Right forelimb (tissue), 1 donor: ENCODE measurements around the gene WARS2.
A peak's percentile ranks its signal among the peaks of the same experiment; 100 is the strongest.

ENCODE experiments used
- DNase-seq: peaks from one replicate; pipeline ENCODE4 v3.0.0-alpha.2; 2018

WARS2 gene

DNA sequence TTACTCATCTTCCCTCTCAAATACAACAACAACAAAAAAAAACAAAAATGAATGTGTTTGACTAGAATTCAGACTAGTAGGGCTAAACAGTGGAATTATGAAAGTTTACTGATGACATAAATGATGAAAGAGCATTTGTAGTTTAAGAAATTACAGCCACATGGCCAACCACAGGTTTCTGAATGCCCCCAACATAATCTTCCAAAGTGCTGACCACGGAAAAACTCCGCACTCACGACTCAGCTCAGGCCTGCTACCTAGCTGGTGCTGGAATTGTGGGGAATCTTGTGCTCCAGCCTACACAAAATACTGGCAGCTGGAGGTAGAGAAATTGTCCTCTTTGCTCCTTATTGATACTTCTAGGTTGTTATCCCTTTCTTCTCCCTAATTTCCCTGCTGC is 128.7 kb downstream of the WARS2 start:
- DNase-seq = no peak

- no peak for DNase-seq
These were observed 129.3 kb downstream of the WARS2 start for GRCh38 chr1:119011116-119011515.

GRCh38 chr1:119010201-119010600 is 130.3 kb downstream of the WARS2 start:
- no peak for DNase-seq

DNA sequence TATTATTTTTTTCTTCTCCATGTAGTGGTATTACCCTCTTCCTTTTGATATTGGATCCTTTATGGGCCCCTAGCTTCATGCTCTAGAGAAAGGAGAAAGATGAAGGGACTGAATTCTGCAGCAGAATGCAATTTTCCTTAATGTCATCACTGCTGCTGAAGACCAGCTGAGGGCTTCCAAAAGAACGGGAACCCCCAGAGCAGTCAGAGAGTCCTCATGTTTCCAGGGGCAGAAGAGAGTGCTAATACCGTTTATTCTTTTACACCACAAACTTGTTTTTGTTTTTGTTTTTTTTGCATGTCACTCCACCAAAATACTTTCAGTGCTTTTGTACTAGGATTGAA is 131.2 kb downstream of the WARS2 start:
- DNase-seq = no peak

GRCh38 chr1:119008483-119009311 is 131.8 kb downstream of the WARS2 start:
- DNase-seq = peak; percentile 72

DNA sequence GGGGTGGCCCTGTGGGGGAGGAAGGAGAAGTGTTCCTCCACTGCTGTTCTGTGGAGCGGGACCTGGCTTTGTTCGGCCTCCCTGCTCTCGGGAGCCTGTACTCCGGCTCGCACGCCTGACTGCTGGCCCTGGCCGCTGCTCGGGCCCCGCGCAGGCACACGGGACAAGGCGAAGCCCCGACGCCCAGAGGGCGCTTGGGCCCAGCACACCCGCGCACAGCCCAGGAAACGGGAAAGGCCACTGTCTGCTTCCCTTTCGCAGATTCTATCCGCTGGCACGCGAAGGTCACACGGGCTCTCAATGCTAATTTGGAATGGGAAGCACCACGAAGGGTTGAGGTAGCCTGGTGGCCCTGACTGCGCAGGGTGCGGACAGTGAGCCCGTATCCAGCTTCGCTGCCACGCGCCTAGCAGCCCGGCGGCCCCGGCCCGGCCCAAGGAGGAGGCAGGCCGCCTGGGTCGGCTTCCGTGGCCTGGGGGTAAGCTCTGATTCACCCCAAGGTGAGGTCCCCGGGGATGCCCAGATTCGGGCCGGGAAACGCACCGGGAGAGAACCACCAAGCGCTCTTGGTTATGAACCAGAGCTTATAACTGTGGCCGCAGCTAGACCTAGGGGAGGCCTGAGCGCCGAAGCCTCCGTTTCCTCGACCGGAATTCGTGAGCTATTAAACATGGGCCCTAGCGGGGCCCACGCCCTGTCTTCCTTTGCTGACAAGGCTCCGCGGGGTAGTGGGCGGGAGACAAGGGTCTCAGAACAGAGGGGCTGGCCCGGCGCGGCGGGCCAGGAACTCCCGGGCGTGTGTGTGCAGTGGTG is 132.6 kb downstream of the WARS2 start:
- peak; percentile 57 for DNase-seq

DNA sequence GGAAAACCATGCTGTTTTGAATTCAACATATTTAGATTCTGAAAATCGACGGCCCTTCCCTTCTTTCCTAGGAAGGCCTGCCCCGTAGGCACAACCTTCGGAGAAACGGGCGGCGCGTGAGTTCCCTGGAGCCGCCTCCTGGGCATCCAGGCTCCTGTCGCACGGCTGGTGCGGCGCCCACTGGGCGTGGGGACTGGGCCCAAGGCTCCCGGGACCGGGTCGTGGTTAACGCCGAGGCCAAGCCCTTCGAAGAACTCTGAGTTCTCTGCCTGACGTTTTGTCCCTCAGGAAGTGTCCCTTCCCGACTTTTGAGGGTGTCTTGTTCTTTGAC is 133.1 kb downstream of the WARS2 start:
- peak; percentile 47 for DNase-seq

- peak; percentile 61 for DNase-seq
These were observed 133.8 kb downstream of the WARS2 start for GRCh38 chr1:119006406-119007279.

- no peak for DNase-seq
These were observed 134.6 kb downstream of the WARS2 start for GRCh38 chr1:119005724-119006405.

DNA sequence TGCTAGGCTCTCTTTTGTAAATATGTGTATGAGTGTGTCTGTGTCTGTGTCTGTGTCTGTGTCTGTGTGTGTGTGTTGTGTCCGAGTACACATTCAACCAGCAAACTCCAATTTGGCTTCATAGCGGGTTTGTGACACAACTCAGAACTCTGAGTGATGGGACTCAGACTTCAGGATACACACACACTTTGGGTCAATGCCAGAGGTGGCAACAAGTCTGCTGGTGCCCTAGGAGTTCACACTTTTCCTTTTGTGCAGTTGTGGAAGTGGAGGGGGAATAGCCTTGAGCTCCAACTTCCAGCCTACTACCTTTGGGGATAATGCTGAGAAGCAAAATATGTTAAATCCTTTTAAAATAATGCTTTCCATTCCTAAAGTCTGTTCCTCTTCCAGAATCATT is 135.7 kb downstream of the WARS2 start:
- no peak for DNase-seq

DNA sequence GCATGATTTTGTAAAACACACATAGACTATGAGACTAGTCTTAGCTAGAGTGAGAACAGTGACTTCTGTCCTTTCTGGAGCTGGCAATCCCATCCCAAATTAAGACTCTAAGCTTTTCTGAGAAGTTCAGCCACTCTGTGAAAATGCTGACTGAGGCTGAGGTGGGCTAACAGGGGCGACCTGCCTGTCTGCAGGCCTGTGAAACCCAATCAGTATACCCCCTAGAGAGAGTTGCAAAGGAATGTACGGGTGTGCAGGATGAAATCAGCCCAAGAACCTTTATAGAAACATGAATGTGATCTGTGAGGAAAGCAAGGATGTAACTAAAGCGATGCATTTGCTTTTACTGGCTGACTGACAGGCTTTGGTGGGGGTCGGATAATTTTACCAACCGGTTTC is 136.3 kb downstream of the WARS2 start:
- no peak for DNase-seq

DNA sequence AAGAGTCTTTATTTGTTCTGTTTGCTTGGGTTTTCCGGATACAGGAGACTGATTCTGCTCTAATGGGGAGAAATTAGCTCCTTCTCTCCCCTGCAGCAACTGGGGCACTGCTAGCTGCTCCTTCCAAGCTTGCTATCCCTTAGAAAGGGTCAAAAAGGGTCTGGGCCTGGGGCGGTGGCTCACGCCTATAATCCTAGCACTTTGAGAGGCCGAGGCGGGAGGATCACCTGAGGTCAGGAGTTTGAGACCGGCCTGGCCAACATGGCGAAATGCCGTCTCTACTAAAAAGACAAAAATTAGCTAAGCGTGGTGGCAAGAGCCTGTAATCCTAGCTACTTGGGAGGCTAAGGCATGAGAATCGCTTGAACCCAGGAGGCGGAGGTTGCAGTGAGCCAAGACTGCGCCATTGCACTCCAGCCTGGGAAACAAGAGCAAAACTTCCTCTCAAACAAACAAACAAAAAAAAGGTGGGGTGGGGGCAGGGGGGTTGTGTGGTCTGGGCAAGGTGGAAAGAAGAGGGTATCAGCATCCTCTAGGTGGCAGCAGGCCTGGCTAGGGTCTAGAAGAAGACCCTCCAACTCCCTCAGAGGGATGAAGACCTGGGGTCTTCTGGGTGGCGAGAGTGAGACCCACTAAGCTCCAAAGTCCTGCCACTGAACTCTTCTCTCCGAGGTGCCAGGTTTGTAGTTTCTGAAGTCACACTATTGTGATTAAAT is 136.9 kb downstream of the WARS2 start:
- no peak for DNase-seq

DNA sequence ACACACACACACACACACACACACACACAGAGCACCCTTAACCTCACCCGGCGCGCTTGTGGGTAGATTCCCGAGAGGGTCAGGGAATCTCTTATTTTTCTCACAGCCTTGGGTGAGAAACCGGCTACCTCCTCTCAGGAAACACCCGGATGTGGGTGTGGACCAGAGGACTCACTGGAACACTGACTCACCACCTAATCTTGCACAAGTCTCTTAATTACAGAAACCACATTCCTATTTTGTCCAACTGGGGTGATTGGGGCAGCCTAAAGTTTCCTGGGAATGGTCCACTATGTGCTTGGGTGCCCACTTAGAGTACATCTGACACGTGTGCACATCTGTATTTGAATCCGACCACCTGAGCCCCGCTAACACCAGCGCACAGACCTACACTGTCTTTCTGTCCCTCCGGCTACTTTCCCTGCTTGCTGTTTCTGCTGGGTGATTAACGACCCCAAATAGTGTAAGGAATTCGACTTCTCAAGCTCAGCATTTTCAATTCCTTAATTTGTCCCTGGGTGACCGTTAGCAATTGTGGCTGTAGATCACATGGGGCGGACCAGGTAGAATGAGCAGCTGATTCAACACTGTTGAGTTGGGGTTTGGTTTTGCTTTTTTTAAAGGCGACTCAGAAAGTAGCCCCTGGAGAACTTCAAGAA is 138.3 kb downstream of the WARS2 start:
- DNase-seq = peak; percentile 49

DNA sequence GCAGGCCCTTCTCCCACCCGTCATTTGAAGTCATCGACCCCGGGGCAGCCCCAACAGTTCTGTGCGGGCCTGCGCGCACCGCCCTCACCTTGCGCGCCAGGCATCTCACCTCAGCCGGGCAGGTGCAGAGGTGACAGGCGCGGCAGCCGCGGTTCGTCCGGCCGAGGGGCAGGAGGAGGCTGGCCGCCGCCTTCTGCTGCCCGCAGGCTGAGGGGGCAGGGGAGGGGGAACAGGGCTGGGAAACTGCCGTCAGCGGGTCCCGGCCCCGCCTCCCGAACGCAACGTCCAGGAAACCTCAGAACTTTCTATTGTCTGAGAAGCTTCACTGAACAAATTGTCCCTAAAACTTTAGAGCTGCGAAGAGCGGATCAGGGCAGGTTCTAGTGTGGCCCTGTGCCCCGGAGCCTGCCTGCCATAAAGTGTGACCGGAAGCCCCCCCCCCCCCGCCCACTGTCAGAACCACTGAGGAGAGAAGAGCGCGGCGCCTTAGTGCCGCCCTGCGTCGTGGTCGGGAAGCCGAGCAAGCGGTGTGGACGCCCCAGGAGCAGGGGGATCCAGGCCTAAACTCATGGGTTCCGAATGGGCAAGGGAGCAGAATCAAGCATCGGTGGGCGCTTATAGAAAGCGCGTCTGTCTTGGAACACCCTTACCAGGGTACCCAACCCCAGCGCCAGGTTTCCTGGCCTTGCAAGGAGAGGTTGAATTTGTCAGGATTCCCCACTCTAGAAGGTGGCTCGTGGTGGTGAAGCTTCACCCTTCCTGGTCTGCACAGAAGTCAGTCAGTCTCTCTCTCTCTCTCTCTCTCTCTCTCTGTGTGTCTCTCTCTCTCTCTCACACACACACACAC is 139.0 kb downstream of the WARS2 start:
- DNase-seq = peak; percentile 70

DNA sequence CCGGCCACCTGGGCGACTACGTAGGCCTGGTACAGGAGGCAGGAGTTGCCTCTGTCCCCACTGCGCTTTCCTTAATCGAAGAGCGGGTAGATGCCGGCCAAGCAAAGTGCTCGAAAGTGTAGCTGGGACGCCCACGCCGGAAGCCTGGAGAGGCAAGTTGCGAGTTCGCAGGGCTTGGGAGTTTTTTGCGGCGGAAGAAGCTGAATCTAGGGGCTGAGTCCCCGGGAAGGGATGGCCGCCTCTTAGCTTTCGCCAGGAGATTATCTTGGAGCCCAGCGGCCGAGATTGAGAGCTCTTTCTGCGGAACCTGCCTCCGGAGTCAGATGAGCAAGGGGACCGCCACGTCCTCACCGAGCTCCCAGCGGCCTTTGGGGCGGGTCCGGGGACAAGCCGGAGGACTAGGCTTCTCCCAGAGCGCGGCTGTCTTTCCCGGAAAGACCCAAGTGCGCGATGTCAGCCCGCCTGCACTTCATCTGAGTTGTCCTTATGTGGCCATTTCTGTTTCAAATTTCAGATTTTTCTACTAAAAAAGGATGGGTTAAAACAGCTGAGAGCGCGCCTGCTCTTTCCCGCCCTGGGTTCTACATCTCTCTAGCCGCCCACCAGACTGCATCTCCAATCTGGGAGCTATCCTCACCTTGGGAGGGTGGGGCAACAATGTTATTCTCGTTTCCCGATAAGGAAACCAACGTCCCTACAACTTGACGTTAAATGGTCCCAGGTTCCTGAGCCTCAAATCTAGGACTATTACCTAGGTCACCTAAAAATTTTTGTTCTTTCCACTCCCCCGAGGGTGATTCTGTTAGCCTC is 139.9 kb downstream of the WARS2 start:
- peak; percentile 65 for DNase-seq

GRCh38 chr1:118999348-119000071 is 140.9 kb downstream of the WARS2 start:
- DNase-seq = no peak

DNA sequence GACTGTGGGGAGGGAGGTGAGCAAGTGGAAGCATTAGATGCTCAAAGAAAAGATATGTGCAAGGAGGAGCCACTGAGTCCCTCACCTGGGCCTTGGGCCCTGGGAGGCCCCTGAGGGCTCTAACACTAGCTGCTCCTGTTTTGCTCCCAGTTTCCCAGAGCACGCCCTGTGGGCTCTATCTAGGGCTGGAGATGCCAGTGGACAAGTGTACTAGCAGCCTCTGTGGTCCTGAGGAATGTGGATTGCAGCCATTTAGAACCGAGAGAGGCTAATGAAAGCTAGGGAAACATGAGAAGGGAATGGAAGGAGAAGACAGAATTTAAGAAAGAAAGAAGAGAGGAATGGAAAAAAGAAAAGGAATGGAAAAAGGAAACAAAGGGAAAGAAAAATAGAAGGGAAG is 142.3 kb downstream of the WARS2 start:
- DNase-seq = no peak

- DNase-seq = no peak
These were observed 143.2 kb downstream of the WARS2 start for GRCh38 chr1:118997225-118997624.
